Ishikawa (cell line): ENCODE results near the gene GHITM.

ENCODE experiments used
- CEBPB ChIP-seq: IDR thresholded peaks from 2 replicates; pipeline ENCODE4 v1.6.1; 2012
- CREB1 ChIP-seq: IDR thresholded peaks from 2 replicates; pipeline ENCODE4 v1.6.1; 2012; ENCODE audit warnings: low read depth
- EGR1 ChIP-seq: IDR thresholded peaks from 2 replicates; pipeline ENCODE4 v1.6.1; 2012
- EP300 ChIP-seq: IDR thresholded peaks from 2 replicates; pipeline ENCODE4 v1.6.1; 2012; ENCODE audit warnings: borderline replicate concordance
- FOXM1 ChIP-seq: IDR thresholded peaks from 2 replicates; pipeline ENCODE4 v1.6.1; 2012; ENCODE audit warnings: low read depth, borderline replicate concordance
- MAX ChIP-seq: IDR thresholded peaks from 2 replicates; pipeline ENCODE4 v1.6.1; 2012
- NFIC ChIP-seq: IDR thresholded peaks from 2 replicates; pipeline ENCODE4 v1.6.1; 2012
- RAD21 ChIP-seq: IDR thresholded peaks from 2 replicates; pipeline ENCODE4 v1.6.1; 2012; ENCODE audit warnings: low read depth
- REST ChIP-seq: IDR thresholded peaks from 2 replicates; pipeline ENCODE4 v1.6.1; 2012; ENCODE audit warnings: low read depth, mild to moderate bottlenecking
- TAF1 ChIP-seq: IDR thresholded peaks from 2 replicates; pipeline ENCODE4 v1.6.1; 2012; ENCODE audit warnings: low read depth, mild to moderate bottlenecking
- TCF12 ChIP-seq: IDR thresholded peaks from 2 replicates; pipeline ENCODE4 v1.6.1; 2012; ENCODE audit warnings: low read depth
- TEAD4 ChIP-seq: IDR thresholded peaks from 2 replicates; pipeline ENCODE4 v1.6.1; 2012
- USF1 ChIP-seq: IDR thresholded peaks from 2 replicates; pipeline ENCODE4 v1.6.1; 2012
- YY1 ChIP-seq: IDR thresholded peaks from 2 replicates; pipeline ENCODE4 v1.6.1; 2012; ENCODE audit warnings: low read depth
- ZBTB7A ChIP-seq: IDR thresholded peaks from 2 replicates; pipeline ENCODE4 v1.6.1; 2012; ENCODE audit warnings: low read depth

The GHITM gene

DNA sequence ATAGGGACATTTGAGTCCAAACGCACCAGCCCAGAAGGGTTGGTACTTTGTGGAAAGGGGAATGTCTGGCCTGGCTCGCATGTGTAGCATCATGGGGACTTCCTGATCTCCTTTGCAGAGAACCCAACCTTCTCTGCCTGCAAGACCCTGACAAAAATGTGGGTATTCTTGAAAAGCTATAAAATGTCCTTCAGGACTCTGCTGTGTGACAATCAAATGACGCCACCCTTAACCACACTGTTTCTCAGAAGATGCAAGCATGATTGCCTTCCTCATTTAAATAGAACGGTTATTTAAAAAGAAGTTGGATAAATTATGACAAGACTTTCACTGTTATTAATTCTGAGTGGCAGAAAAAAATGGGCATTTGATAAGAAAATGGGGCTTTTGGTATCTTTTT is 19.2 kb downstream of the GHITM start:
- TF ChIP-seq FOXM1 (no peak), TCF12 (no peak), YY1 (no peak), CREB1 (no peak), ZBTB7A (no peak), REST (no peak), USF1 (no peak), CEBPB (no peak), EGR1 (no peak), NFIC (no peak)

- TF ChIP-seq EP300: no peak
- TF ChIP-seq REST: no peak
- no peak for TF ChIP-seq USF1
- no peak for TF ChIP-seq FOXM1
- TF ChIP-seq EGR1: no peak
- no peak for TF ChIP-seq NFIC
- TF ChIP-seq TCF12: no peak
Measured at GRCh38 chr10:84159076-84159685, 19.9 kb downstream of the GHITM start.

GRCh38 chr10:84160663-84161362 is 21.5 kb downstream of the GHITM start:
- no peak for TF ChIP-seq TCF12

DNA sequence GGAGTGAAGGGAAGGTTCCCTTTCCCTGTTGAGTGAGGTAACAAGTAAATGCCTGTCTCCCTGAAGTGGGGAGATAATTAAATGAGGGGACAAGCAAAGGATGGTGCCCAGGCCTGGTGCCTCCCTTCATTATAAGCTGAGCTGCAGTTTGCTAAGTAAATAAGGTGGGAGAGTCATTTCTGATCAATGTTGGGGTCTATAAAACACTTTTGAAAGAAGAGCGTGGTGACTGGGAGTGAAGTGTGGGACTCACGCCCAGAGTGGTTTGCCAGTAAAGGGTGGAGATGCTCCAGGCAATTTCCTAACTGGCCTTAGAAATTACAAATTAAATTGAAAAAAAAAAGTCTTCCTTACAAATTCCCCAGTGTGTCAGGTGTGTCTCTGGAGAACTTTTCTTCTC is 24.7 kb downstream of the GHITM start:
- no peak for TF ChIP-seq USF1
- no peak for TF ChIP-seq FOXM1
- TF ChIP-seq YY1: no peak
- TF ChIP-seq CEBPB: no peak
- no peak for TF ChIP-seq EP300
- TF ChIP-seq CREB1: no peak
- no peak for TF ChIP-seq TCF12
- TF ChIP-seq EGR1: no peak
- TF ChIP-seq REST: no peak
- no peak for TF ChIP-seq ZBTB7A
- no peak for TF ChIP-seq MAX
- TF ChIP-seq TEAD4: no peak
- no peak for TF ChIP-seq TAF1
- no peak for TF ChIP-seq NFIC
- TF ChIP-seq RAD21: no peak

- TF ChIP-seq YY1 (no peak), RAD21 (no peak), ZBTB7A (no peak), TCF12 (no peak), NFIC (no peak), REST (no peak), TAF1 (no peak), MAX (no peak), USF1 (no peak), TEAD4 (no peak), FOXM1 (no peak), CREB1 (no peak), EP300 (no peak), CEBPB (no peak), EGR1 (no peak)
Measured at GRCh38 chr10:84164442-84164841, 25.1 kb downstream of the GHITM start.
